CD14-positive monocyte (primary cell): Measurements from ENCODE around the gene KCTD16. TPM values are rescaled to one million over a fixed set of nuclear protein-coding genes. Genes with fewer than 3 reads are reported as not detected.

Source experiments
- DNase-seq, 3 donors: peaks; one replicate each; pipeline ENCODE4 v3.0.0-alpha.2; 2011 to 2022
- H2AFZ ChIP-seq: 2 replicates; pipeline ENCODE4 v1.6.0; 2012; ENCODE audit warnings: mild to moderate bottlenecking, low read depth, low read length, inconsistent platforms; ENCODE audit not compliant: insufficient read depth, poor library complexity, severe bottlenecking
- H3K27ac ChIP-seq, 2 donors: 1 replicate in 1 of 2; 2 replicates in 1 of 2; pipeline ENCODE4 v1.5.1; 2012 to 2013; ENCODE audit warnings: low read length in 2 of 2, control low read depth in 1 of 2, inconsistent platforms in 1 of 2, low read depth in 1 of 2, mild to moderate bottlenecking in 1 of 2
- H3K27me3 ChIP-seq, 2 donors: one replicate each; pipeline versions ENCODE4 v1.6.0 to v1.6.1; 2011 to 2013; ENCODE audit warnings: low read length in 2 of 2; ENCODE audit not compliant: control insufficient read depth in 2 of 2, insufficient read depth in 2 of 2
- H3K36me3 ChIP-seq, 2 donors: replicated peaks in 1 of 2; 1 replicate in 1 of 2; 2 replicates in 1 of 2; pipeline versions ENCODE4 v1.5.1 to v1.6.1; 2012 to 2013; ENCODE audit warnings: low read length in 2 of 2, control low read depth in 1 of 2, inconsistent platforms in 1 of 2, mild to moderate bottlenecking in 1 of 2; ENCODE audit not compliant: insufficient read depth in 2 of 2, control insufficient read depth in 1 of 2
- H3K4me1 ChIP-seq, 2 donors: 1 replicate in 1 of 2; 2 replicates in 1 of 2; pipeline versions ENCODE4 v1.5.1 to v1.6.1; 2012 to 2013; ENCODE audit warnings: low read length in 2 of 2, control low read depth in 1 of 2, inconsistent platforms in 1 of 2, mild to moderate bottlenecking in 1 of 2, moderate library complexity in 1 of 2; ENCODE audit not compliant: insufficient read depth in 2 of 2, control insufficient read depth in 1 of 2
- H3K4me2 ChIP-seq: replicated peaks from 2 replicates; pipeline ENCODE3; 2012; ENCODE audit warnings: low read length, moderate library complexity, mild to moderate bottlenecking; ENCODE audit not compliant: poor library complexity, severe bottlenecking; ENCODE audit errors: extremely low read depth
- H3K4me3 ChIP-seq, 3 experiments: fragments of 200-600 bp in 1 of 3; sonication (generic) in 1 of 3; replicated peaks in 1 of 3; 1 replicate in 2 of 3; 2 replicates in 1 of 3; pipeline ENCODE4 v1.5.1; 2011 to 2013; ENCODE audit warnings: low read length in 3 of 3, mild to moderate bottlenecking in 3 of 3, control low read depth in 2 of 3, low read depth in 2 of 3, inconsistent platforms in 1 of 3, moderate library complexity in 1 of 3
- H3K79me2 ChIP-seq: 2 replicates; pipeline ENCODE4 v1.6.0; 2012; ENCODE audit warnings: mild to moderate bottlenecking, control low read depth, inconsistent platforms, low read length, moderate library complexity; ENCODE audit not compliant: insufficient read depth
- H3K9ac ChIP-seq: 2 replicates; pipeline ENCODE4 v1.6.0; 2017; ENCODE audit warnings: low read length, mild to moderate bottlenecking; ENCODE audit not compliant: insufficient read depth, poor library complexity, severe bottlenecking
- H3K9me3 ChIP-seq, 2 donors: replicated peaks in 1 of 2; 1 replicate in 1 of 2; 2 replicates in 1 of 2; pipeline versions ENCODE4 v1.5.1 to v1.6.1; 2012 to 2013; ENCODE audit warnings: low read length in 2 of 2, control low read depth in 1 of 2; ENCODE audit not compliant: control insufficient read depth in 1 of 2, insufficient read depth in 1 of 2
- H4K20me1 ChIP-seq: 2 replicates; pipeline ENCODE4 v1.6.0; 2012; ENCODE audit warnings: mild to moderate bottlenecking, low read length, control low read depth, moderate library complexity; ENCODE audit not compliant: insufficient read depth
- H3K27ac Mint-ChIP-seq, 7 donors: one replicate each; pipeline ENCODE4 v1.8.0; 2020; ENCODE audit warnings: mild to moderate bottlenecking in 7 of 7, mixed read lengths in 7 of 7, moderate library complexity in 6 of 7, inconsistent platforms in 2 of 7
- H3K27me3 Mint-ChIP-seq, 3 donors: one replicate each; pipeline ENCODE4 v1.8.0; 2021 to 2022; ENCODE audit warnings: low read depth in 3 of 3, mild to moderate bottlenecking in 3 of 3, mixed read lengths in 3 of 3, moderate library complexity in 3 of 3, inconsistent platforms in 1 of 3
- H3K36me3 Mint-ChIP-seq, 2 donors: one replicate each; pipeline ENCODE4 v1.8.0; 2020; ENCODE audit warnings: mixed read lengths in 2 of 2, inconsistent platforms in 1 of 2, mild to moderate bottlenecking in 1 of 2
- H3K4me1 Mint-ChIP-seq: one replicate; pipeline ENCODE4 v1.8.0; 2020; ENCODE audit warnings: mild to moderate bottlenecking, mixed read lengths
- H3K4me3 Mint-ChIP-seq, 2 donors: one replicate each; pipeline ENCODE4 v1.8.0; 2020; ENCODE audit warnings: mild to moderate bottlenecking in 2 of 2, mixed read lengths in 2 of 2, moderate library complexity in 1 of 2
- H3K9me3 Mint-ChIP-seq, 7 donors: one replicate each; pipeline ENCODE4 v1.8.0; 2020 to 2022; ENCODE audit warnings: mixed read lengths in 7 of 7, mild to moderate bottlenecking in 6 of 7, moderate library complexity in 6 of 7, inconsistent platforms in 2 of 7
- WGBS: methylation state at CpG from one replicate; pipeline ENCODE4 v1.1.5; 2013; ENCODE audit warnings: missing lambda C conversion rate; ENCODE audit not compliant: insufficient coverage; 5-methylcytosine and 5-hydroxymethylcytosine counted together
- intact Hi-C, 2 donors: fragments of 100-400 bp; cut with micrococcal nuclease; formaldehyde crosslinking; loops; one replicate each; pipeline versions ENCODE4 v1.15.0 to v1.15.1; 2023
- polyA plus RNA-seq, 3 donors: library from polyadenylated mRNA; depleted of rRNA in 1 of 3; unstranded in 2 of 3; stranded (reverse) in 1 of 3; fragments of 300-500 nt in 2 of 3; fragments of >200 nt in 1 of 3; fragmentation: Illumina TruSeq in 2 of 3; gene quantifications; 1 replicate in 2 of 3; 2 replicates in 1 of 3; pipeline ENCODE4 v1.2.3, GENCODE V29; 2012 to 2021
- TF ChIP-seq, protein P1 (sequence below): fragments of 200-600 bp; IDR thresholded peaks from one replicate; pipeline ENCODE4 v1.8.0; 2022; ENCODE audit warnings: antibody characterized with exemption, mild to moderate bottlenecking

The KCTD16 gene
- polyA plus RNA-seq, 3 donors = not detected

GRCh38 chr5:144453753-144454152 lies 283.1 kb downstream of the KCTD16 start:
- Histone ChIP-seq H3K4me2 (no peak overlapping the region), H3K36me3 (no peaks in the 10 kb centered on the region), H3K9ac (no peak overlapping the region), H3K4me3 (no peak overlapping the region), H3K27ac (no peak overlapping the region), H3K27me3 (no peaks in the 10 kb centered on the region), H3K4me1 (no peaks in the 10 kb centered on the region), H4K20me1 (no peaks in the 10 kb centered on the region), H3K79me2 (no peaks in the 10 kb centered on the region), H3K9me3 (no peaks in the 10 kb centered on the region), H2AFZ (no peak overlapping the region)
- H3K36me3 Mint-ChIP-seq = no peaks in the 10 kb centered on the region
- TF ChIP-seq, protein P1, sequence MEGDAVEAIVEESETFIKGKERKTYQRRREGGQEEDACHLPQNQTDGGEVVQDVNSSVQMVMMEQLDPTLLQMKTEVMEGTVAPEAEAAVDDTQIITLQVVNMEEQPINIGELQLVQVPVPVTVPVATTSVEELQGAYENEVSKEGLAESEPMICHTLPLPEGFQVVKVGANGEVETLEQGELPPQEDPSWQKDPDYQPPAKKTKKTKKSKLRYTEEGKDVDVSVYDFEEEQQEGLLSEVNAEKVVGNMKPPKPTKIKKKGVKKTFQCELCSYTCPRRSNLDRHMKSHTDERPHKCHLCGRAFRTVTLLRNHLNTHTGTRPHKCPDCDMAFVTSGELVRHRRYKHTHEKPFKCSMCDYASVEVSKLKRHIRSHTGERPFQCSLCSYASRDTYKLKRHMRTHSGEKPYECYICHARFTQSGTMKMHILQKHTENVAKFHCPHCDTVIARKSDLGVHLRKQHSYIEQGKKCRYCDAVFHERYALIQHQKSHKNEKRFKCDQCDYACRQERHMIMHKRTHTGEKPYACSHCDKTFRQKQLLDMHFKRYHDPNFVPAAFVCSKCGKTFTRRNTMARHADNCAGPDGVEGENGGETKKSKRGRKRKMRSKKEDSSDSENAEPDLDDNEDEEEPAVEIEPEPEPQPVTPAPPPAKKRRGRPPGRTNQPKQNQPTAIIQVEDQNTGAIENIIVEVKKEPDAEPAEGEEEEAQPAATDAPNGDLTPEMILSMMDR = no peak
- peaks cover 0 to 3% (median 0%) of the 10 kb centered on the region in 3 donors for H3K27me3 Mint-ChIP-seq
- DNase-seq = no peak
- H3K4me1 Mint-ChIP-seq = no peaks in the 10 kb centered on the region
- H3K4me3 Mint-ChIP-seq = no peak overlapping the region
- WGBS = 92% methylated on average over 2 of the region's 4 CpGs
- intact Hi-C loops = no loop called here
- no peak overlapping the region for H3K27ac Mint-ChIP-seq
- peaks cover 0 to 5% (median 2%) of the 10 kb centered on the region in 7 donors for H3K9me3 Mint-ChIP-seq

- Histone ChIP-seq H3K9ac (no peak overlapping the region), H3K9me3 (no peaks in the 10 kb centered on the region), H3K27me3 (no peaks in the 10 kb centered on the region), H3K79me2 (no peaks in the 10 kb centered on the region), H3K4me3 (no peak overlapping the region), H3K4me1 (no peaks in the 10 kb centered on the region), H3K4me2 (no peak overlapping the region), H2AFZ (no peak overlapping the region), H4K20me1 (no peaks in the 10 kb centered on the region), H3K36me3 (no peaks in the 10 kb centered on the region), H3K27ac (no peak overlapping the region)
- no peak for DNase-seq
- 83% methylated on average over 2 of the region's 3 CpGs for WGBS
- intact Hi-C loops = no loop called here
- Mint-ChIP-seq H3K27ac (no peak overlapping the region), H3K4me1 (no peaks in the 10 kb centered on the region), H3K9me3 (peaks cover 0 to 6% (median 4%) of the 10 kb centered on the region in 7 donors), H3K36me3 (no peaks in the 10 kb centered on the region), H3K4me3 (no peak overlapping the region), H3K27me3 (peaks cover 0 to 6% (median 3%) of the 10 kb centered on the region in 3 donors)
- TF ChIP-seq, protein P1 = no peak
Measured at GRCh38 chr5:144457160-144457559, 286.5 kb downstream of the KCTD16 start.
